H4 (cell line): ENCODE results near the gene ZNF256. TPM values are rescaled to one million over a fixed set of nuclear protein-coding genes. Genes with fewer than 3 reads are reported as not detected.

Experiments
- DNase-seq: peaks from one replicate; pipeline ENCODE4 v3.0.0-alpha.2; 2015; ENCODE audit warnings: low spot score
- total RNA-seq: library from RNA; depleted of rRNA; stranded (reverse); fragments of >200 nt; shearing (Covaris generic); gene quantifications from 2 replicates; pipeline ENCODE4 v1.2.3, GENCODE V29; 2014; rRNA removed

The ZNF256 gene
- 2.5 and 8.7 TPM in 2 replicates for total RNA-seq

DNA sequence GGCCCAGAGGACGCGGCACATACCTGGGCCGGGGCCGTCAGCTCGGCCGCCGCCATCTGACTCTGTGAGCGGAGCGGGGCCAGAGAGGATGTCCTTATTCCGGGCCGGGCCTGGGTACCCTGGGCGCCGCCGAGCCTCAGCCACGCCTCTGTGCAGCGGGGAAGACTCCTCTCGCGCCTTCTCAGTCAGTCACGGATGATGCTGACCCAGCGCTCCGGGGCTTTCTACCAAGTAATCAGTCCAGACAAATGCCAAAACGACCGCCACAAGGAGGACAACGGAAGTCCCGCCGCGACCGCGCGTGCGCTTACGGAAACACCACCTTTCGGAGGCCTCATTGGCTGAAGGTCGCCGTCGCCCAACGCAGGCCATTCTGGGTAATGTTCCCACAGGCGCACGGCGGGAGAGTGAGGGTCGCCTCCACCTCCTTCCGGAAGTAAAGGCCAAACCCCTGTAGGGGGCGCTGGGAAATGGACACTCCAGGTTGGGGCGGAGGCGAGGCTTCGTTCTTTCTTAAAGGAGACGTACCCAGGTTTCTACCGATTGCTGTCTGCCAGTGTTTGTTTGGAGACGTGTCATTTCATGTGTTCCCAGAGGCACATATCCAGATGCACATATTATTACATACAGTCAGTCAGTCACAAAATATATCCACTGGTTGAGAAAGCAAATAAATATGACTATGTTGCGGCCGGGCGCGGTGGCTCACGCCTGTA, at the start of gene ZNF256:
ZNF256 (minus strand) TSS at position 288 of the 716 bp plus-strand sequence; CDS start at position 56, 232 bp downstream.
- peak; percentile 97 for DNase-seq

- no peak for DNase-seq
Measured at GRCh38 chr19:57992841-57993240, 45.3 kb upstream of the ZNF256 start.

GRCh38 chr19:57978586-57979289, 31.2 kb upstream of the ZNF256 start:
- no peak for DNase-seq

- no peak for DNase-seq
Measured at GRCh38 chr19:57974434-57974833, 26.9 kb upstream of the ZNF256 start, which contains the start of gene C19orf18. Gene C19orf18, minus strand, starts transcription at chr19:57974534. Its CDS starts 102 bp downstream, at chr19:57974432.

- no peak for DNase-seq
Measured at GRCh38 chr19:57964761-57965160, 17.3 kb upstream of the ZNF256 start.

- DNase-seq, result no peak
Measured at GRCh38 chr19:57961785-57962184, 14.3 kb upstream of the ZNF256 start.

- DNase-seq, result no peak
Measured at GRCh38 chr19:57954996-57955395, 7.5 kb upstream of the ZNF256 start.

DNA sequence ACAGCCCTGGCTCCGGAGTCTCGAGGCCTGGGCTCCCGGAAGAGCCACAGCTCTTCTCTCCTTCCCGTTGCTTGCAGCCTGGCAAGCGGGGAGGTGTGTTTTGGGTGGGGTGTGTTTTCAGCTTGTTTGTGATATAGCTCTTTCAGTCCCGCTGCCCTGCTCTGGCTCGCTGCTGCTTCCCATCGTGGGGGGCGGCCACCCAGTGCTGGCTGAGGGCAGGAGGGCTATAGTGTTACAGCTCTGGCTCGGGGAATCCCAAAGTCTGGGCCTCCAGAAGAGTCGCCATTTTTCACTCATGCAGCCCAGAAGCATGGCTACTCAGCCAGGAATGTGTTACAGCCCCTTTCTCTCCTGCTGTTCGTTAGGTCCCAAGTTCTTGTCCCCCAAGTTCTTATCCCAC, 2.2 kb upstream of the ZNF256 start:
- no peak for DNase-seq

- DNase-seq, result no peak
Measured at GRCh38 chr19:57949296-57949695, 1.8 kb upstream of the ZNF256 start.

GRCh38 chr19:57947088-57947418, 453 bp downstream of the ZNF256 start:
- DNase-seq, result no peak

DNA sequence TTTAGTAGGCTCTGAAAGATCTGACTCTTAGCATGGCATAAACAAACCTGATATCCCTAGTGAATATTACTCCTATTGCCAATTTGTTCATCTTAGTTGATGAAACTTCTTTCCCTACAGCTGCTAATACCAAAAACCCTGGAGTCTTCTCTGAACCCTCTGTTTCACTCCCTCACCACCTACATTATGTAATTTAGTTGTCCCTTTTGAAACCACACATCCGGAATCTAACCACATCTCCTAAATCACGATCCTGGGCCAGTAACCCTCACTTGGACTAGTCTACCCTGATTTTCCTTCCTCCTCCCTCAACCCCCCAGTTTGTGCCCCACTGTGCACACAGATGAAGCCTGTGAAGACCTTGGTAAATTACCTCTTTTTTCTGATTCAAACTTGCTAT, 1.2 kb downstream of the ZNF256 start:
- DNase-seq, result no peak

GRCh38 chr19:57941593-57941992, 5.9 kb downstream of the ZNF256 start:
- DNase-seq, result no peak

DNA sequence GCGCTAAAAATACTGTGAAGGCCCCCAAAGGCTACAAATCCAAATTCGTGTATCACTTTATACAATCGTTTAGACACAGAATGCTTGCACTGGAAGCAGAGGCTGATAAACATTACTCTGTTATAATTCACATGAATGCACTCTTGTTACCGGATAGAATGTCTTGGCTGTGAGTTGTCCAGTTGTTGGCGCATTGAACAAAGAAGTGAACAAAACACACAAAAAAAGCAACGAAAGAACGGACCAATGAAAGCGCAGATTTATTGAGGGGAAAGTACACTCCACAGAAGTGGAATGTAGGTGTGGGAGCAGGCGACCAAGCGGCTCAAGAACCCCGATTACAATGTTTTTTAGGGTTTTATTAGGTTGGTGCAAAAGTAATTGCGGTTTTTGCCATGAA, 11.8 kb downstream of the ZNF256 start:
- no peak for DNase-seq

GRCh38 chr19:57934820-57935665, 12.5 kb downstream of the ZNF256 start, which contains the start of gene ZNF418:
Gene ZNF418, minus strand, starts transcription at chr19:57935402. Its CDS starts 1,580 bp downstream, at chr19:57933822.
- DNase-seq, result no peak

- DNase-seq, result no peak
Measured at GRCh38 chr19:57927587-57927986, 19.9 kb downstream of the ZNF256 start.

- DNase-seq, result peak; percentile 97
Measured at GRCh38 chr19:57916168-57916995, 31.1 kb downstream of the ZNF256 start, which contains the start of gene ZNF417. Gene ZNF417, minus strand, starts transcription at chr19:57916592. Its CDS starts 181 bp downstream, at chr19:57916411.

GRCh38 chr19:57914531-57914930, 33.0 kb downstream of the ZNF256 start:
- DNase-seq, result no peak

GRCh38 chr19:57907394-57907793, 40.1 kb downstream of the ZNF256 start:
- no peak for DNase-seq

DNA sequence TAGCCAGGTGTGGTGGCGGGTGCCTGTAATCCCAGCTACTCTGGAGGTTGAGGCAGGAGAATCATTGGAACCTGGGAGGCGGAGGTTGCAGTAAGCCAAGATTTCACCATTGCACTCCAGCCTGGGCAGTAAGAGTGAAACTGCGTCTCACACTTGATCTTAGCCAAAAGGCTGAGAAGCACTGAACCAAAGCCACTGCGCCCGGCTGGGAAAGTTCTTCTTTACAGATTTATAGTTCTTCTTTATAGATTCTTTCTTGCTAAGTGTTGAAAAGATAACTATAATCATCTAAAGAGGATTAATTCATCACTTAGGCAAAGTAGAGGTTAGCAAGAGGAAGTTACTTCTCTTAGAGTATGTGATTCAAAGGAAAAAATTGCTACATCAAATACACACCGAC, 42.2 kb downstream of the ZNF256 start:
- no peak for DNase-seq

GRCh38 chr19:57903618-57904184, 43.8 kb downstream of the ZNF256 start:
- no peak for DNase-seq

DNA sequence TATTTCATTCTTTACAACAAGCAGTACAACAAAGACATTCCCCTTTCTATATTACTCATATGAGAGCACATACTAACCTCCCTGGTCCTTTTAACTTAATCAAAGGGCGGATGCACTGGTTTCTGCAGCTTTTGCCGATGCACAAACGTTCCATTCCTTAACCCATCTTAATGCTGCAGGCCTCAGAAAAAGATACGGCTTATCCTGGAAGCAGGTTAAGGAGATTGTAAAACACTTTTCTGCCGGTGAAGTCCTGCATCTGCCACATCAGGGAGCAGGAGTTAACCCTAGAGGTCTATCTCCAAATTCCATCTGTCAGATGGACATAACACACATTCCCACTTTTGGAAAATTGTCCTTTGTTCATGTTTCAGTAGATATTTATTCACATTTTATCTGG, 47.2 kb downstream of the ZNF256 start:
- DNase-seq, result no peak
